CD4-positive, alpha-beta T cell treated with Interleukin-4 for 1 hour (primary cell): ENCODE results near the gene OR8G1.

Experiments used
- DNase-seq, 2 donors: peaks; one replicate each; pipeline ENCODE4 v3.0.0-alpha.2; 2020 to 2022

Gene OR8G1

GRCh38 chr11:124240621-124241397, at the start of gene OR8G1:
OR8G1 (plus strand) TSS chr11:124241095; CDS start chr11:124249676, 8,581 bp downstream.
- no peak for DNase-seq

- no peak for DNase-seq
Observed at GRCh38 chr11:124193221-124194010, 47.5 kb upstream of the OR8G1 start.

GRCh38 chr11:124194293-124195188, 46.4 kb upstream of the OR8G1 start:
- no peak for DNase-seq

GRCh38 chr11:124195189-124195734, 45.6 kb upstream of the OR8G1 start:
- peak; percentile 30 to 48 for DNase-seq

- DNase-seq: no peak
Observed at GRCh38 chr11:124197999-124198398, 42.9 kb upstream of the OR8G1 start.

GRCh38 chr11:124198897-124199296, 42.0 kb upstream of the OR8G1 start:
- DNase-seq: no peak

- DNase-seq: no peak
Observed at GRCh38 chr11:124199702-124200101, 41.2 kb upstream of the OR8G1 start.

- DNase-seq: no peak
Observed at GRCh38 chr11:124200671-124201070, 40.2 kb upstream of the OR8G1 start.

- DNase-seq: no peak
Observed at GRCh38 chr11:124202951-124203350, 37.9 kb upstream of the OR8G1 start.

GRCh38 chr11:124204008-124204407, 36.9 kb upstream of the OR8G1 start:
- DNase-seq: no peak

GRCh38 chr11:124207102-124207792, 33.6 kb upstream of the OR8G1 start:
- DNase-seq: no peak

- no peak for DNase-seq
Observed at GRCh38 chr11:124209824-124210357, 31.0 kb upstream of the OR8G1 start.

GRCh38 chr11:124210421-124210820, 30.5 kb upstream of the OR8G1 start:
- no peak for DNase-seq

- no peak for DNase-seq
Observed at GRCh38 chr11:124211321-124211720, 29.6 kb upstream of the OR8G1 start.

- DNase-seq: no peak
Observed at GRCh38 chr11:124214027-124214426, 26.9 kb upstream of the OR8G1 start.

- DNase-seq: no peak
Observed at GRCh38 chr11:124219126-124219525, 21.8 kb upstream of the OR8G1 start.

- DNase-seq: no peak
Observed at GRCh38 chr11:124222407-124222806, 18.5 kb upstream of the OR8G1 start.

- peak in 1 of 2 donors; percentile 48 for DNase-seq
Observed at GRCh38 chr11:124224618-124225423, 16.1 kb upstream of the OR8G1 start.

GRCh38 chr11:124225471-124225870, 15.4 kb upstream of the OR8G1 start:
- DNase-seq: no peak

- DNase-seq: no peak
Observed at GRCh38 chr11:124233376-124233775, 7.5 kb upstream of the OR8G1 start.

GRCh38 chr11:124238512-124238911, 2.4 kb upstream of the OR8G1 start:
- no peak for DNase-seq
